GM19193 (cell line): ENCODE measurements around the gene ZMYND11.

Experiments used
- POLR2A ChIP-seq: IDR thresholded peaks from 4 replicates; pipeline ENCODE4 v1.6.1; 2011; ENCODE audit not compliant: insufficient read depth, insufficient read length; ENCODE audit errors: extremely low read depth

ZMYND11 gene

DNA sequence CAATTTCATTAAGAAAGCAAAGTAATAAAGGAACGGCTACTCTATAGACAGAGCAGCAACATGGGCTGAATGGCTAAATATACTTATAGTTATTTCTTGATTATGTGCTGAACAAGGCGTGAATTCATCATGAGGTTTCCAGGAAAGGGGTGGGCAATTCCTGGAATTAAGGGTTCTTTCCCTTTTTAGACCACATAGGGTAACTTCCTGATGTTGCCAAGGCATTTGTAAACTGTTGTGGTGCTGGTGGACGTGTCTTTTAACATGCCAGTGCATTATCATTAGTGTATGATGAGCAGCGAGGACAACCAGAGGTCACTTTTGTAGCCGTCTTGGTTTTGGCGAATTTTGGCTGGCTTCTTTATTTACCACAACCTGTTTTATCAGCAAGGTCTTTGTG is 28.5 kb upstream of the ZMYND11 start:
- no peak for TF ChIP-seq POLR2A

- no peak for TF ChIP-seq POLR2A
Measured at GRCh38 chr10:112246-112645, 23.0 kb upstream of the ZMYND11 start.

DNA sequence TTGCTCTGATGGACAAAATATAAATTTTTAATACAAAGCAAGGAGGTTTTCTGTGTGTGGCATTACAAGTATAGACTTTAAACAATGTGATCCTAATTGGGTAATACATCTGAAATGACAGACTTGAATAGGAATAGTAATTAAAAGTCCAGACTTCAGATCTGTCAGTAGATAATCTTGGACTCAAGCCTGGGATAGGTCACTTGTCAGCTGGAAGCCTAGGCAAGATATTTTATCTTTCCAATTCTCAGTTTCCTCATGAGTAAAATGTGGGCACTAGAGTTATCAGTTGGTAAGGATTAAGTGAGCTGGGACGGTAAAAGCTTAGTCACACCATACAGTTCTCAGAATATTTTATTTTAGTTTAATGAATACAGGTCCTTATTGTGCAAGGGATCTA is 10.4 kb upstream of the ZMYND11 start:
- no peak for TF ChIP-seq POLR2A

- TF ChIP-seq POLR2A = no peak
Measured at GRCh38 chr10:127612-128432, 7.4 kb upstream of the ZMYND11 start.

DNA sequence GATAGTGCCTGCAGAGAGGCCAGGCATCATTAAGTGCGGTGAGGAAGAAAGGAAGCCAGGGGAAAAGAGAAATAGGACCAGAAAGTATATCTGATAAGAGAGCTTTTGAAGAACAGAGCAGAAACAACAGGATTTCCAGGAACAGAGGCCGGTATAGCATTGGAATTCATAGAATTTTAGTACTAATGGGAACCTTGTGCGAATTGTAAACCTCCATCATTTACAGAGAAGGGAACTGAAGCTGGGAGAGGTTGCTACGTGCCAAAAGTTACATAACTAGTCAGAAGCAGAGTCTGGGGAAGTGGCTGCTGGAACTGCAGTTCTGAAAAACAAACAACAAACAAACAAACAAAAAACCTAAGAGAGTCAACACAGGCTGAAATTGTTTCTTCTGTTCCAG is 5.4 kb upstream of the ZMYND11 start:
- TF ChIP-seq POLR2A = no peak

DNA sequence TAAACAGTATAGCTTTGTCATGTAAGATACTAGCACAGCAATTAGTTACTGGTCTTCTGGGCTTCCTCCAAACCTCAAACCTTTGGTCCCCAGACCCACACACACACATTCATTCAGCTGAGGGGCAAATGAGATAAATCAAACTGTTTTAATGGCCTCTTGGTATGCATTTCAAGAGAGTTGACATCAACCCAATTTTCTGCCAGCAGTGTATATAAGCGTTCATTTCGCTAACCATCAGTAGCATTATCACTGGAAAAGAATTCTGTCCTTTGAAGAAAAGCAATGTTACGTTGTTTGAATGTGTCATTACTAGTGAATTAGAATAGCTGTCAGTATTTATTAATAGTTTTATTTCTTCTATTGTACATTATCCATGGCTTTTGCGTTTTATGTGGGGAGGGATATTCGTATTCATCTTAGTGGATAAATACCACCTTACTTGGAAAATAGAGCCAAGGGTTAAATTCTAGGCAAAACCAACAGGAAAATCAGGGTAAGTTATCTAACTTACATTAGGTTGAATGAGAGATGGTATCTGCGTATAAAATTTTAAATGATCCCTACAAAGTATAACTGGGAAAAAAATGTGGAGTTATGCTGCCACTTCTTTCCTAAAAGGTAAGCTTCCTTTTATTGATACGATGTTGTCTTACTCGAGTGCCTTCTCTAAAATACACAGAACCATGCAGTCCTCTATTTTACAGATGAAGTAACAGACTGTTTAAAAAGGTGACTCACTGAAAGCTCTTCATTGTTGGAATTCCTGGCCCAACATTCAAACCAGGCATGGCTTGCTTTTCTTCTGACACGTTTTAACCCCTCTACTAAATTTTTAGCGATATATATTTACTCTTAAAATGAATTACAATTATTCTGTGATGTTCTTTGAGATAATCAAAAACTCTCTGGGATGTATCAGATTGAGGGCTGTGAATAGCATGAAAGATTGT is 2.0 kb upstream of the ZMYND11 start:
- TF ChIP-seq POLR2A = no peak

- TF ChIP-seq POLR2A = peak; percentile 65
Measured at GRCh38 chr10:134247-135131, 766 bp upstream of the ZMYND11 start.

DNA sequence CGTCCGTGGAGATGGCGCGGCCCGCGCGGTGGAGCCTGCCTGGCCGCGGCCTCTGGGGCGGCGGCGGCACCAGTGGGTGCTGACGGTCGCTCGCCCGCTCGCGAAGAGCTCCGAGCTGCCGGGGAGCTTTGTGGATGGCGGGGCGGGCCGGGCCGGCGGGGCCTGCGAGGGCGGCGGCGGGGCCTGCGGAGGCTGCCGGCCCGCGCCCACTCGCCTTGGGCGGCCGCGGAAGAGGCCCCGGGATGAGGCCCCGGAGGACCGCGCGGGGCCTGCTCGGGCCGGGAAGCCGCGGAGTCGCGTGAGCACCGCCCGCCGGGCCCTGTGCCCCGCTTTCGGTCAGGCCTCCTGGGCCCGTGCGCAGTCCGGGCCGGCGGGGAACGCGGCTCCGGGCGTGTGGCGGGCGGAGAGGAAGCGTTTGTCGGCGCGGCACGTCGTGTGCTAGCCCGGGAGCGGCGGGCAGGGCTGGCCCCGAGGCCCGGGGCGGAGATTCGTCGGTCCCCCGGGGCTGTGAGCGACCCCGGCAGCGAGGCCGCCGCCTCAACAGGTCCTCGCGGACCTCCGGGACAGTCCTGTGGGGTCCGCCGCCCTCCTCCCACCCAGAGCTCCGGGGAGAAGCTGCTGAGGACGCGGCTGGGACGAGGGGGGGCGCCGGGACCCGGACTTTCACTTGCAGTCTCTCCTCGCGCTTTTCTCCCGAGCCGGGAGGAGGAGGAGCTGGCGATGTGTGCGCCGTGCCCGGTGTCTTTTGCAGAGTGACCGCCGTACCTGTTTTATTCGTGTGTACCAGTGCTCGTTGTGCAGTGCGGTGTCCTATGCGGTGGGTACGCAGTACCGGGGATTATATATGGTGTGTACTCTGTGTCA is 578 bp downstream of the ZMYND11 start:
- peak; percentile 47 for TF ChIP-seq POLR2A

- no peak for TF ChIP-seq POLR2A
Measured at GRCh38 chr10:136465-136762, 1.2 kb downstream of the ZMYND11 start.

- no peak for TF ChIP-seq POLR2A
Measured at GRCh38 chr10:137031-137430, 1.8 kb downstream of the ZMYND11 start.

DNA sequence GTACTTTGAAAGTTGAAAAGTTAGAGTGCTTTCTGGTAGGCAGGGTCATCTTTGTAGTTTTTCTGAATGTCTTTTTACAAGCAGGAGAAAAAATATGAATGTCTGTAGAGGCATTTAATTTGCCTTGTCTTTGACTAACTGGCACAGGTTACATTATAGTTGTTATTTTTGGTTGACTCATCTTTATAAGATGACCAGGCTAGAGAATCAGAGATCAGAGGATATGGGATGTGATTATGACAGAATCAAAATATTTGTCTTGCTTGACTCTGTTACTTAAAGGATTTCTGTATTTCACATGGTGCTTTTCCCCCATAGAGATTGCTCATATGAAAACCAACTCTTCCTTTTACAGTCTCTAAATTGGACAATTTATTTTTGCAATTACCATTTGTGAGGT is 2.4 kb downstream of the ZMYND11 start:
- TF ChIP-seq POLR2A = no peak

DNA sequence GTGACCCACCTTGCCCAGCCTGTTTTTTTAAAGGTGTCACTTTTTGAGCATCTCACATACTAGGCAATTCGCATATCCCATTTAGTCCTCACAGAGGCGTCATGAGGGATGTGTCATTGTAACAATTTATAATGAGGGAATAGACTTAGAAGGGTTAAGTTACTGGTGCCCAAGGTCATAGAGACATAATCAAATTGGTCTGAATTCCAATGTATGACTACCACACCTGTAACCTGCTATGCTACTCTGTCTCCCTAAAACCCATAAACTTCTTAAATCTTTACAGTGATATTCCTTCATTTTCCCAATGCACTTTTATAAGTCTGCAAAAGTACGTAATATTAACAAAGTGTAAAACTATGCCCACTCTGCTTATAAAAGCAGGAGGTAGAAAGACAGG is 7.1 kb downstream of the ZMYND11 start:
- TF ChIP-seq POLR2A = no peak

GRCh38 chr10:152915-153314 is 17.7 kb downstream of the ZMYND11 start:
- no peak for TF ChIP-seq POLR2A

- no peak for TF ChIP-seq POLR2A
Measured at GRCh38 chr10:154348-154747, 19.1 kb downstream of the ZMYND11 start.
